ENCODE data around the gene SESN3.
"Not testable (repeated sequence)": the region's sequence is repeated elsewhere in the genome, so short reads cannot be mapped to it uniquely, and the experiment has no call there.

The SESN3 gene

GRCh38 chr11:95231127-95231880, at the start of gene SESN3:
Gene SESN3 (minus strand): TSS chr11:95231202. CDS start chr11:95230860, 342 bp downstream.
- peak; percentile 92 for DNase-seq (ENCODE audit: low spot score)

GRCh38 chr11:95279921-95280868, 49.2 kb upstream of the SESN3 start:
- DNase-seq (ENCODE audit: low spot score), result no peak

- DNase-seq (ENCODE audit: low spot score), result no peak
Observed at GRCh38 chr11:95277868-95278267, 46.9 kb upstream of the SESN3 start.

GRCh38 chr11:95276139-95276538, 45.1 kb upstream of the SESN3 start:
- no peak for DNase-seq (ENCODE audit: low spot score)

GRCh38 chr11:95273618-95274017, 42.6 kb upstream of the SESN3 start:
- DNase-seq (ENCODE audit: low spot score), result not testable (repeated sequence)

GRCh38 chr11:95269036-95269819, 38.2 kb upstream of the SESN3 start:
- DNase-seq (ENCODE audit: low spot score), result no peak

- DNase-seq (ENCODE audit: low spot score), result no peak
Observed at GRCh38 chr11:95268391-95268790, 37.4 kb upstream of the SESN3 start.

- no peak for DNase-seq (ENCODE audit: low spot score)
Observed at GRCh38 chr11:95267601-95268213, 36.7 kb upstream of the SESN3 start.

- no peak for DNase-seq (ENCODE audit: low spot score)
Observed at GRCh38 chr11:95266751-95267374, 35.9 kb upstream of the SESN3 start.

- no peak for DNase-seq (ENCODE audit: low spot score)
Observed at GRCh38 chr11:95264881-95265280, 33.9 kb upstream of the SESN3 start.

GRCh38 chr11:95262994-95263765, 32.2 kb upstream of the SESN3 start:
- DNase-seq (ENCODE audit: low spot score), result no peak

GRCh38 chr11:95257456-95257971, 26.5 kb upstream of the SESN3 start:
- DNase-seq (ENCODE audit: low spot score), result no peak

- DNase-seq (ENCODE audit: low spot score), result no peak
Observed at GRCh38 chr11:95256321-95256779, 25.3 kb upstream of the SESN3 start.

- no peak for DNase-seq (ENCODE audit: low spot score)
Observed at GRCh38 chr11:95255251-95256145, 24.5 kb upstream of the SESN3 start.

GRCh38 chr11:95254716-95255115, 23.7 kb upstream of the SESN3 start:
- DNase-seq (ENCODE audit: low spot score), result no peak

- DNase-seq (ENCODE audit: low spot score), result peak; percentile 65
Observed at GRCh38 chr11:95254131-95254704, 23.2 kb upstream of the SESN3 start.

GRCh38 chr11:95253141-95253540, 22.1 kb upstream of the SESN3 start:
- no peak for DNase-seq (ENCODE audit: low spot score)

- no peak for DNase-seq (ENCODE audit: low spot score)
Observed at GRCh38 chr11:95252586-95252985, 21.6 kb upstream of the SESN3 start.

- DNase-seq (ENCODE audit: low spot score), result not testable (repeated sequence)
Observed at GRCh38 chr11:95251896-95252295, 20.9 kb upstream of the SESN3 start.

Measured in COLO829 (cell line).